Colonic mucosa (tissue), 4 donors: ENCODE results near the gene KRT79. TPM values are rescaled to one million over a fixed set of nuclear protein-coding genes. Genes with fewer than 3 reads are reported as not detected.

Experiments
- DNase-seq: peaks from one replicate; pipeline ENCODE4 v3.0.0-alpha.2; 2020
- H3K27ac ChIP-seq: fragments of 200-600 bp; one replicate; pipeline ENCODE4 v1.8.0; 2021
- H3K27me3 ChIP-seq: fragments of 200-600 bp; one replicate; pipeline ENCODE4 v1.8.0; 2021
- H3K36me3 ChIP-seq: fragments of 200-600 bp; one replicate; pipeline ENCODE4 v1.8.0; 2021
- H3K4me1 ChIP-seq: fragments of 200-600 bp; one replicate; pipeline ENCODE4 v1.8.0; 2021; ENCODE audit warnings: mild to moderate bottlenecking
- H3K4me3 ChIP-seq: fragments of 200-600 bp; one replicate; pipeline ENCODE4 v1.8.0; 2021
- H3K9ac ChIP-seq, 2 donors: one replicate each; pipeline ENCODE4 v1.7.0; 2013; ENCODE audit warnings: control low read depth in 2 of 2, low read depth in 2 of 2, low read length in 2 of 2
- H3K9me3 ChIP-seq: fragments of 200-600 bp; one replicate; pipeline ENCODE4 v1.8.0; 2021
- intact Hi-C: fragments of 100-400 bp; cut with DNase I; formaldehyde crosslinking; loops from one replicate; pipeline ENCODE4 v1.14.1; 2022
- total RNA-seq, 2 donors: library from RNA; stranded (reverse); fragmentation: NEBNext Ultra II Directional in 1 of 2; extraction: Animal tissue kit (Norgen Biotek cat#: 25700) in 1 of 2; gene quantifications; one replicate each; pipeline ENCODE4 v1.2.1, GENCODE V29; 2021
- TF ChIP-seq, protein P1 (sequence below): fragments of 200-600 bp; IDR thresholded peaks from one replicate; pipeline ENCODE4 v1.8.0; 2022; ENCODE audit warnings: antibody characterized with exemption, mild to moderate bottlenecking
- donor health status: healthy.
- donor health status: DM: no; HTN: no; CAD: no.
- donor health status: DM: no; HTN: no; CAD: no.

Gene KRT79
- total RNA-seq, 2 donors from 2014 or later: not detected

DNA sequence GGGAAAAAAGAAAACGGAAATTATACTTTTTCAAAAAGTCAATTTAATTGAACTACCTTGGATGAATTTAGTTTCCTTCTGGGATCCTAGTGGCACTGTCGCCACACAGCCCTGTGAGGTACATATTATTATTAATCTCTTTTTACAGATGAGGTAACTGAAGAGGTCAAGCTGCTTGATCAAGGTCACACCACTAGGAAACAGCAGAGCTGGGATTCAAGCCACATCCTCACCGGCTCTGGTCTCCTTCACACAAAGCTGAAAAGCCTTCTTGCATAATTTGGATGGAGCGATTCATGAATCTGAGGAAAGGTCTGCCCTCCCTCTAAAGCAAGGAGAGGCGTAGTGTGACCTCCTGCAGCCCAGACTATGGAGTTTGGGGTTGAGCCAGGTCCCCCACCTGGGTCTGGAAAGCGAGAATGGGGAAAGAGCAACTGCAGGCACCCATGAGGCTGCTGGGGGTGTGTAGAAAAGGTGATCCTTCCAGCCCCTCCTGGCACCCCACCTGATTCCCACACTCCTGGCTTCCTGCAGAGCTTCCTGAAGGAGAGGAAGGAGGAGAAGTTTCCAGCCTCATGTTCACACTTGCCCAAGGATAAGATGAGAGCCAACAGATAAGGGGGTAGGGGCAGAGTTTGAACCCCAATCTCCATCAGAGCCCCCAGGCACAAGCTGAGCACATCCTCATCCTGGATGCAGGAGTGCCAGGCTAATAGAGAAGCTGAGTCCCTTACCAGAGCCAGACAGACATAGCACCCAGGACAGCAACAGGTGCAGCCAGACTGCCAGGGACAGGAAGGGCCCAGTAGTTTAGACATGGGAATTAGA is 3.9 kb upstream of the KRT79 start:
- Histone ChIP-seq H3K27ac (no peak overlapping the region), H3K36me3 (no peaks in the 10 kb centered on the region), H3K4me3 (no peak overlapping the region), H3K9me3 (no peaks in the 10 kb centered on the region), H3K27me3 (no peaks in the 10 kb centered on the region), H3K9ac (no peak overlapping the region), H3K4me1 (no peaks in the 10 kb centered on the region)
- intact Hi-C loops: no loop called here
- no peak for DNase-seq
- TF ChIP-seq, protein P1, sequence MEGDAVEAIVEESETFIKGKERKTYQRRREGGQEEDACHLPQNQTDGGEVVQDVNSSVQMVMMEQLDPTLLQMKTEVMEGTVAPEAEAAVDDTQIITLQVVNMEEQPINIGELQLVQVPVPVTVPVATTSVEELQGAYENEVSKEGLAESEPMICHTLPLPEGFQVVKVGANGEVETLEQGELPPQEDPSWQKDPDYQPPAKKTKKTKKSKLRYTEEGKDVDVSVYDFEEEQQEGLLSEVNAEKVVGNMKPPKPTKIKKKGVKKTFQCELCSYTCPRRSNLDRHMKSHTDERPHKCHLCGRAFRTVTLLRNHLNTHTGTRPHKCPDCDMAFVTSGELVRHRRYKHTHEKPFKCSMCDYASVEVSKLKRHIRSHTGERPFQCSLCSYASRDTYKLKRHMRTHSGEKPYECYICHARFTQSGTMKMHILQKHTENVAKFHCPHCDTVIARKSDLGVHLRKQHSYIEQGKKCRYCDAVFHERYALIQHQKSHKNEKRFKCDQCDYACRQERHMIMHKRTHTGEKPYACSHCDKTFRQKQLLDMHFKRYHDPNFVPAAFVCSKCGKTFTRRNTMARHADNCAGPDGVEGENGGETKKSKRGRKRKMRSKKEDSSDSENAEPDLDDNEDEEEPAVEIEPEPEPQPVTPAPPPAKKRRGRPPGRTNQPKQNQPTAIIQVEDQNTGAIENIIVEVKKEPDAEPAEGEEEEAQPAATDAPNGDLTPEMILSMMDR: no peak

DNA sequence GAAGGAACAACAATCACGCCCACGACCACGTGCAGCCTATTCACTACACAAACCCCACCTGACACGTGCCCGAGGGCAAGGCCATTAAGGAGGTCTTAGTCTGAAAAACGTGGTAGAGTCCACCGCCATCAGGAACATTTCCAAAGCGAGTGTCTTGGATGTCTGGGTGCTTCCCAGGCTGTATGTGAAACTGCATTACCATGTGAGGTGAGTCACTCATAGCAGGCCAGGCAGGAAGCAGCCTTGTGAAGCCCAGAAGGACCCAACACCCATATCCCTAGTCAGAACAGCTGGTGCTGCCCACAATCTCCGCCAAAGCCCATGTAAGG is 3.3 kb upstream of the KRT79 start:
- no peaks in the 10 kb centered on the region for H3K4me1 ChIP-seq
- no peak overlapping the region for H3K9ac ChIP-seq
- DNase-seq: no peak
- no peaks in the 10 kb centered on the region for H3K27me3 ChIP-seq
- no peak overlapping the region for H3K27ac ChIP-seq
- no peak overlapping the region for H3K4me3 ChIP-seq
- H3K9me3 ChIP-seq: no peaks in the 10 kb centered on the region
- intact Hi-C loops: no loop called here
- TF ChIP-seq, protein P1: no peak
- H3K36me3 ChIP-seq: no peaks in the 10 kb centered on the region

DNA sequence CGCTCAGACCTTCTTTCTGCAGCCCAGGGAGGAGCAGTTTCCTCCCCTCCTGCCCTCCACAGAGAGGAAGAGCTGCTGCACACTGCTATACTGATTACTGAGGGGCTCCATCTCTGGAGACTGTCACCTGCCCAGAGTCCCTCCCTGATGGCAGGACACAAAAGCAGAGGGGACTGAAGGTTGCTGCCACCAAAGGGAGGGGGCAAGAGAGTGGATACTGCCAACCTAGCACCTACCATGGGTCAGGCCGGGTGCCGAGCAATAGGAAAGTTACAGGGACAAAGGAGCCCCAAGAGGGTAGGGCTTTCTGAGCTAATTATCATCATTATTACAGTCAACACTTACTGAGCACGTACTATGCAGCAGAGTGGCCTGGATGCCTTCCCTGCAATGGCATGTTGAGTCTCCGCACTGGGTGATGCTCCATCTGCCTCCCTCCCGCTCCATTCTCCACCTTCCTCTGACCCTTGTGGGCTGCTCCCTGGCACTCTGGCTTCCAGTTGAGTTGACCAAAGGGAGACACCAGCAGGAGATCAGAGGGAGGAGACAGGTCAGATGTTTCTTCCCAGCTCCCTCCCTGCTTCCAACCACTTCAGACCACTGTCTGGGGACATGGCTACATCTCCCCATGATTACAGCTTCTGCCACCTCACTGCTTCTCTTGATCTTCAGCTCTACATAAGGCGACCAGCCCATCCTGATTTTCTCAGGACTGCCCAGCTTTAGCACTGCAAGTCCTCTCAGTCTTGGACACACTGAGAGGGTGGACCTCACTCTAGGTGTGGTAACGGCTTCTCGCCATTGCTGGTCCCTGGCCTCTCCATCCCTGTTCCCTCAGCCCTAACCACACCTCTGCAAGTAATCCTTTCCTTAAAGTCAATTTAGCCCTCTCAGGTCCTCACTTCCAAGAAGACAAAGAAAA is 2.6 kb upstream of the KRT79 start:
- no peaks in the 10 kb centered on the region for H3K27me3 ChIP-seq
- H3K9ac ChIP-seq: no peak overlapping the region
- H3K36me3 ChIP-seq: no peaks in the 10 kb centered on the region
- no peak for DNase-seq
- H3K27ac ChIP-seq: no peak overlapping the region
- no peaks in the 10 kb centered on the region for H3K9me3 ChIP-seq
- no peaks in the 10 kb centered on the region for H3K4me1 ChIP-seq
- TF ChIP-seq, protein P1: no peak
- H3K4me3 ChIP-seq: no peak overlapping the region
- intact Hi-C loops: no loop called here

DNA sequence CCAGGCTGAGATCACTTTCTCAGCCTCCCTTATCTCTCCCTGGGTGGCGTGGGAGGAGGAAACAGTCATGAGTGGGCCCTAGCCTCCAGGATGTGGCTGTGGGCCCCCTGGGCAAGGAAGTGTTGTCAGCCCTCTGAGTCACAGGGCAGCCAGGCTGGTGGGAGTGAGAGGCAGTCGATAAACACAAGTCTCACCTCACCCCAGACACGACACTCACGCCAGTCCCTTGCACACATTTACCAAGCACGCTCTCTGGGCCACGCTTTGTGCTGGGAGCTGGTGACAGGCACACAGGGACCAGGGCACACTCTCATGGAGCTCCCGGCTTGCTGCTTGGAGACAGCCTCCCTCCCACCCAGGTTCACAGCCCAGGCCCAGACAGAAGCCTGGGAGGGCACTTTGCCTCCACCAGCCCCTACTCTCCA is 1.9 kb upstream of the KRT79 start:
- H3K9me3 ChIP-seq: no peaks in the 10 kb centered on the region
- no peak overlapping the region for H3K9ac ChIP-seq
- TF ChIP-seq, protein P1: no peak
- no peaks in the 10 kb centered on the region for H3K4me1 ChIP-seq
- intact Hi-C loops: no loop called here
- no peaks in the 10 kb centered on the region for H3K36me3 ChIP-seq
- H3K4me3 ChIP-seq: no peak overlapping the region
- no peaks in the 10 kb centered on the region for H3K27me3 ChIP-seq
- H3K27ac ChIP-seq: no peak overlapping the region
- DNase-seq: no peak

DNA sequence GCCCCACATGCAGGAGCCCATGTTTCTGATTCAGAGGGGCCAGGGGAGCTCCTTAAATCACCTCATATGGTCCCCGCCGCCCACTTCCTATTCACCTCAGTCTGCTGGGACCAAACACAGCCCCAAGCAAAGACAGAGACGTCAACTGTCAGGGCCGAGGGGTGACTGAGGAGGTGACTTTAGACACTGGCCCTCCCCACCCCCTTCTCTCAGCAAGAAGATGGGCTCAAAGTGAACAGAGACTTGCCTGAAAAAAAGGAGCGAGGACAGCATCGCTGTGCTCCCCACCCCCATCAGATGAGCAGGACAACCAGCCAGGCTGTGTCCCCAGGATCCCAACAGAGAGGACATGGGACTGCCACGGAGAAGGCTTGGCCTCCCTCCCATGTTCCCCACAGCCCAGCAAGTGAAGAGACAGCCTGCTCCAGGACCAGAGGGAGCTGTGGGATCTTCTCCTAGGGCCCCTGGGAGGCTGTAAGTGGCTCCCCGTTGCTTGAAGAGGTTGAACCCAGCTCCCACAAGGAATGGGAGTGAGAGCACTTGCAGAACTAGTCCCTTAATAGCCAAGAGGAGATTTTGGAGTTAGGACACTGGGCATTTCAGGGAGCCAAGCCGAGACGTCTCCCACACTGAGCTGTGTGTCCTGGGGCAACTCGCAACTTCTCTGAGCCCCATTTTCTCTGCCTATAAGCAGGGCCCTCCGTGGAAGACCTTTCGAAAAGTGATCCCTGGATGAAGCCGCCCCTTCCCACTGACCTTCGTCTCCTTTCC is 1.3 kb upstream of the KRT79 start:
- H3K9ac ChIP-seq: no peak overlapping the region
- no peaks in the 10 kb centered on the region for H3K4me1 ChIP-seq
- DNase-seq: no peak
- TF ChIP-seq, protein P1: no peak
- H3K27ac ChIP-seq: no peak overlapping the region
- no peak overlapping the region for H3K4me3 ChIP-seq
- no peaks in the 10 kb centered on the region for H3K27me3 ChIP-seq
- no peaks in the 10 kb centered on the region for H3K36me3 ChIP-seq
- H3K9me3 ChIP-seq: no peaks in the 10 kb centered on the region
- intact Hi-C loops: no loop called here
